Endothelial cell of umbilical vein (primary cell): ENCODE data around the gene TXNDC2. TPM values are rescaled to one million over a fixed set of nuclear protein-coding genes. Genes with fewer than 3 reads are reported as not detected.

ENCODE experiments used
- BruUV-seq: library from RNA; stranded (reverse); fragments of 400-500 nt; replicated peaks from 2 replicates; lab custom pipeline; 2021; lab: Mats Ljungman, UMichigan
- CTCF ChIA-PET: fragments of 300-600, 350-600 bp; sonication (Branson Sonifier 250); formaldehyde crosslinking; loops from one replicate; lab custom pipeline; 2021; ENCODE audit warnings: antibody characterized with exemption, inconsistent platforms; lab: Charles Lee
- POLR2A ChIA-PET: fragments of 300-600, 350-600 bp; sonication (Branson Sonifier 250); formaldehyde crosslinking; loops from one replicate; lab custom pipeline; 2021; ENCODE audit warnings: antibody characterized with exemption, inconsistent platforms; lab: Charles Lee
- DNase-seq: peaks from one replicate; pipeline ENCODE4 v3.0.0-alpha.2; 2011; ENCODE audit warnings: low read depth, low spot score
- FAIRE-seq: peaks from 2 replicates; lab custom pipeline; 2011; peaks lifted over from hg19 to GRCh38; lab: Jason Lieb, UNC
- H2AFZ ChIP-seq: 2 replicates; pipeline ENCODE4 v1.6.0; 2012; ENCODE audit warnings: low read depth, low read length, control low read depth, inconsistent platforms
- H3K27ac ChIP-seq: 2 replicates; pipeline ENCODE4 v1.5.1; 2011; ENCODE audit warnings: low read depth, mild to moderate bottlenecking, control low read depth, low read length, moderate library complexity; ENCODE audit not compliant: insufficient read depth
- H3K27me3 ChIP-seq, 2 experiments: 2 replicates each; pipeline versions ENCODE4 v1.6.0 to v1.6.1; 2011; ENCODE audit warnings: low read length in 2 of 2, mixed read lengths in 1 of 2; ENCODE audit not compliant: control insufficient read depth in 2 of 2, insufficient read depth in 2 of 2
- H3K36me3 ChIP-seq, 2 experiments: 2 replicates in 1 of 2; 3 replicates in 1 of 2; pipeline ENCODE4 v1.5.1; 2011; ENCODE audit warnings: low read length in 2 of 2, mild to moderate bottlenecking in 1 of 2, moderate library complexity in 1 of 2; ENCODE audit not compliant: control insufficient read depth in 2 of 2, insufficient read depth in 2 of 2; ENCODE audit errors: extremely low read depth in 1 of 2
- H3K4me1 ChIP-seq: 3 replicates; pipeline ENCODE4 v1.5.1; 2011; ENCODE audit warnings: mild to moderate bottlenecking, low read length; ENCODE audit not compliant: control insufficient read depth, insufficient read depth; ENCODE audit errors: extremely low read depth
- H3K4me2 ChIP-seq: 2 replicates; pipeline ENCODE4 v1.6.1; 2011; ENCODE audit warnings: low read length, control low read depth, mixed read lengths; ENCODE audit not compliant: insufficient read depth
- H3K4me3 ChIP-seq, 3 experiments: fragments of 200-600 bp in 1 of 3; sonication (generic), shearing (Covaris generic) in 1 of 3; replicated peaks in 1 of 3; 2 replicates each; pipeline ENCODE4 v1.5.1; 2011 to 2016; ENCODE audit warnings: control low read depth in 3 of 3, low read length in 3 of 3, mild to moderate bottlenecking in 2 of 3, inconsistent platforms in 1 of 3, low read depth in 1 of 3, moderate library complexity in 1 of 3; ENCODE audit not compliant: insufficient read depth in 1 of 3
- H3K79me2 ChIP-seq: 2 replicates; pipeline ENCODE4 v1.6.0; 2012; ENCODE audit warnings: low read length, inconsistent platforms; ENCODE audit not compliant: control insufficient read depth, insufficient read depth
- H3K9ac ChIP-seq: replicated peaks from 2 replicates; pipeline ENCODE3; 2011; ENCODE audit warnings: low read length, control low read depth; ENCODE audit not compliant: insufficient read depth; ENCODE audit errors: extremely low read depth
- H3K9me1 ChIP-seq: replicated peaks from 3 replicates; pipeline ENCODE4 v1.6.0; 2011; ENCODE audit warnings: mild to moderate bottlenecking, low read length; ENCODE audit not compliant: control insufficient read depth, insufficient read depth; ENCODE audit errors: extremely low read depth
- H3K9me3 ChIP-seq: replicated peaks from 2 replicates; pipeline ENCODE4 v1.5.1; 2012; ENCODE audit warnings: low read length, inconsistent platforms; ENCODE audit not compliant: control insufficient read depth, insufficient read depth
- H4K20me1 ChIP-seq: replicated peaks from 2 replicates; pipeline ENCODE3; 2011; ENCODE audit warnings: mild to moderate bottlenecking, low read length; ENCODE audit not compliant: control insufficient read depth, insufficient read depth; ENCODE audit errors: extremely low read depth
- EZH2 ChIP-seq: IDR thresholded peaks from 2 replicates; pipeline ENCODE4 v1.6.1; 2012; ENCODE audit warnings: borderline replicate concordance, low read depth, mild to moderate bottlenecking, moderate library complexity, low read length, inconsistent platforms; ENCODE audit not compliant: severe bottlenecking
- FOS ChIP-seq: IDR thresholded peaks from 2 replicates; pipeline ENCODE4 v1.6.1; 2011; ENCODE audit warnings: mild to moderate bottlenecking, low read length, moderate library complexity, borderline replicate concordance; ENCODE audit not compliant: insufficient read depth
- GATA2 ChIP-seq: IDR thresholded peaks from 2 replicates; pipeline ENCODE4 v1.7.0; 2011; ENCODE audit warnings: low read depth, mild to moderate bottlenecking, moderate library complexity, mixed read lengths, low read length; ENCODE audit not compliant: insufficient read length, insufficient read depth
- JUN ChIP-seq: IDR thresholded peaks from 2 replicates; pipeline ENCODE4 v1.6.1; 2011; ENCODE audit warnings: borderline replicate concordance, low read depth; ENCODE audit not compliant: insufficient read length, insufficient read depth
- MAX ChIP-seq: IDR thresholded peaks from 2 replicates; pipeline ENCODE4 v1.6.1; 2011; ENCODE audit not compliant: insufficient read depth, insufficient read length
- MYC ChIP-seq: IDR thresholded peaks from one replicate; pipeline ENCODE4 v1.6.1; 2011; ENCODE audit warnings: mild to moderate bottlenecking, low read depth, low read length
- POLR2A ChIP-seq: IDR thresholded peaks from 2 replicates; pipeline ENCODE4 v1.6.1; 2012; ENCODE audit warnings: low read depth, mild to moderate bottlenecking, control low read depth, low read length
- POLR2AphosphoS5 ChIP-seq: IDR thresholded peaks from 2 replicates; pipeline ENCODE4 v1.6.1; 2012; ENCODE audit warnings: low read depth, mild to moderate bottlenecking, control low read depth, low read length, moderate library complexity; ENCODE audit not compliant: insufficient read depth
- dilution Hi-C: fragments of 300-500 bp; cut with MboI; formaldehyde crosslinking; loops from one replicate; pipeline ENCODE4 v1.15.0; 2019; ENCODE audit warnings: low sequenced_read_pairs; ENCODE audit not compliant: extremely low pct_ligation_motif_present
- intact Hi-C: fragments of 100-400 bp; cut with micrococcal nuclease; formaldehyde crosslinking; loops from one replicate; pipeline ENCODE4 v1.10.0; 2022
- polyA plus RNA-seq, 4 experiments: library from polyadenylated mRNA; depleted of rRNA in 3 of 4; stranded (reverse) in 3 of 4; unstranded in 1 of 4; fragments of >200 nt; gene quantifications; 2 replicates each; pipeline versions ENCODE4 v1.2.1 to v1.2.3, GENCODE V29; 2011 to 2012; ENCODE audit warnings: missing spikeins in 1 of 4
- total RNA-seq: library from RNA; stranded (reverse); gene quantifications from 2 replicates; pipeline ENCODE4 v1.2.3, GENCODE V29; 2021
- TF ChIP-seq, protein P1 (sequence below), 2 donors: IDR thresholded peaks; 1 replicate in 1 of 2; 2 replicates in 1 of 2; pipeline ENCODE4 v1.5.1; 2011; ENCODE audit warnings: low read length in 2 of 2, mild to moderate bottlenecking in 2 of 2, moderate library complexity in 2 of 2, control low read depth in 1 of 2, inconsistent platforms in 1 of 2, low read depth in 1 of 2; ENCODE audit not compliant: insufficient read depth in 1 of 2; ENCODE audit errors: extremely low read depth in 1 of 2

The TXNDC2 gene
- total and polyA plus RNA-seq, 2 donors (not counting 3 experiments of a cell fraction or from before 2014, with no cell fraction given) = 0.12 TPM; not detected in 1

DNA sequence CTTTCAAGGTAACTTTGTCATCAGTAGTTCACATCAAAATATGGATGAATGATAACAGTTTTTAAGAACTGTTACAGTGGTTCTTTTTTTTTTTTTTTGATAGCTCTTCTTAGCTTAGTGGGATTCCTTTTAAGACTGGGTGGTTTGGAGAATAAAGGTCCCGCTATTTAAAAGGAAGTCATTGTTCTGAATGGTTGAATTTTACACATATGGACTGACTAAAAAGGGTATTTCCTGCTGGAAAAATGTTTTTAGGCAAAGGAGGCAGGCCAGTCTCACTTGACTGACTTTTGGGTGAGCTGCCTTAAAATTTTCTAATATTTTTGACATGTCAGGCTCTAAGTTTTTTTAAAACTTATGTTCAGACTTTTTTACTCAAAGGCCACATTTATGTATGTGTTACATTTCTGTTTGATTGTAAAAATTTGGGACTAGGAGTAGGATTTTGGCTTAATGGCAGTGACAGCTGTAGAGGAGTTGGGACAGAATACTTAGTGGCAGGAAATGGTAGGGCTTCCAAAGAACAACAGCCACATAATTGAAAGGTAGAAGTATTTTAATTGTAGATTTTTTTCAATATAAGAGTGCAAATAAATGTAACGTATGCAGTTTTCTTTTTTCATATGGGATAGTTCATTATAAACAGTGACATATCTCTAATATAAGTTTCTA lies 41.8 kb downstream of the TXNDC2 start:
- intact Hi-C loops = no loop called here

More for the DNA sequence above, 41.8 kb downstream of the TXNDC2 start:
- no peaks in the 10 kb centered on the region for H3K9me3 ChIP-seq
- ChIA-PET CTCF (interaction anchor here (1.1 to 1.3 kb wide), 2 partner anchors 8 to 13 kb away, joined by 3 read pairs; no protein-coding TSS in a partner anchor), POLR2A (interaction anchor here (0.7 kb wide), 1 partner anchor 165 kb away, joined by 3 read pairs; no protein-coding TSS in a partner anchor)
- no peak overlapping the region for H3K4me2 ChIP-seq
- TF ChIP-seq MYC (no peak), EZH2 (no peak), POLR2AphosphoS5 (no peak), MAX (no peak), GATA2 (no peak), JUN (no peak), POLR2A (no peak), FOS (no peak)
- TF ChIP-seq, protein P1, sequence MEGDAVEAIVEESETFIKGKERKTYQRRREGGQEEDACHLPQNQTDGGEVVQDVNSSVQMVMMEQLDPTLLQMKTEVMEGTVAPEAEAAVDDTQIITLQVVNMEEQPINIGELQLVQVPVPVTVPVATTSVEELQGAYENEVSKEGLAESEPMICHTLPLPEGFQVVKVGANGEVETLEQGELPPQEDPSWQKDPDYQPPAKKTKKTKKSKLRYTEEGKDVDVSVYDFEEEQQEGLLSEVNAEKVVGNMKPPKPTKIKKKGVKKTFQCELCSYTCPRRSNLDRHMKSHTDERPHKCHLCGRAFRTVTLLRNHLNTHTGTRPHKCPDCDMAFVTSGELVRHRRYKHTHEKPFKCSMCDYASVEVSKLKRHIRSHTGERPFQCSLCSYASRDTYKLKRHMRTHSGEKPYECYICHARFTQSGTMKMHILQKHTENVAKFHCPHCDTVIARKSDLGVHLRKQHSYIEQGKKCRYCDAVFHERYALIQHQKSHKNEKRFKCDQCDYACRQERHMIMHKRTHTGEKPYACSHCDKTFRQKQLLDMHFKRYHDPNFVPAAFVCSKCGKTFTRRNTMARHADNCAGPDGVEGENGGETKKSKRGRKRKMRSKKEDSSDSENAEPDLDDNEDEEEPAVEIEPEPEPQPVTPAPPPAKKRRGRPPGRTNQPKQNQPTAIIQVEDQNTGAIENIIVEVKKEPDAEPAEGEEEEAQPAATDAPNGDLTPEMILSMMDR (IDR thresholded peaks at IDR 0.05; ENCODE audit: extremely low read depth in 1 of 2, insufficient read depth in 1 of 2, low read depth in 1 of 2, low read length in 2 of 2) = no peak
- H3K36me3 ChIP-seq = no peaks in the 10 kb centered on the region
- peaks cover 34% of the 10 kb centered on the region for H4K20me1 ChIP-seq
- H3K4me1 ChIP-seq = peaks cover 20% of the 10 kb centered on the region
- FAIRE-seq = no peak
- H3K27me3 ChIP-seq = no peaks in the 10 kb centered on the region
- dilution Hi-C loops = no loop called here
- no peak overlapping the region for H3K4me3 ChIP-seq
- H2AFZ ChIP-seq = no peak overlapping the region
- H3K9ac ChIP-seq = no peak overlapping the region
- H3K27ac ChIP-seq = no peak overlapping the region
- DNase-seq = no peak
- no TSS peak for BruUV-seq
- H3K79me2 ChIP-seq = peaks cover 100% of the 10 kb centered on the region
- H3K9me1 ChIP-seq = peaks cover 5% of the 10 kb centered on the region
